A549 (cell line): ENCODE results near the gene RAX2.

Source experiments
- CTCF ChIP-seq: fragments of >200 bp; sonication (Bioruptor Twin); formaldehyde crosslinking; IDR thresholded peaks from 3 replicates; pipeline ENCODE4 v1.5.1; 2016
- ELK1 ChIP-seq: fragments of 150-350 bp; IDR thresholded peaks from 2 replicates; pipeline ENCODE4 v1.6.1; 2014; ENCODE audit warnings: low read depth, mild to moderate bottlenecking, low read length
- POLR2A ChIP-seq: IDR thresholded peaks from 2 replicates; pipeline ENCODE4 v1.6.1; 2012; ENCODE audit warnings: mild to moderate bottlenecking, low read length
- POLR2AphosphoS2 ChIP-seq: conservative IDR thresholded peaks from 2 replicates; pipeline ENCODE4 v1.6.1; 2012; ENCODE audit warnings: low read length, improper control_type of control experiment, inconsistent platforms

GRCh38 chr19:3746371-3747056 lies 25.5 kb downstream of the RAX2 start:
- TF ChIP-seq CTCF = no peak
- no peak for TF ChIP-seq POLR2AphosphoS2
- TF ChIP-seq POLR2A = no peak
- TF ChIP-seq ELK1 = no peak
